HEK293 (cell line): ENCODE results near the gene MLKL.

Source experiments
- CTCF ChIA-PET: fragments of 350-600 bp; formaldehyde crosslinking; extraction: SDS; loops from one replicate; lab custom pipeline; 2021; ENCODE audit warnings: antibody characterized with exemption; lab: Yijun Ruan, JAX
- POLR2A ChIA-PET: fragments of 300-600 bp; formaldehyde crosslinking; extraction: SDS; loops from one replicate; lab custom pipeline; 2020; ENCODE audit warnings: antibody characterized with exemption, inconsistent platforms; lab: Yijun Ruan, JAX
- H3K27ac ChIP-seq: fragments of 200-500 bp; sonication (Bioruptor generic); 2 replicates; pipeline ENCODE4 v1.5.1; 2014; ENCODE audit warnings: low read depth, low read length, control low read depth, inconsistent platforms; ENCODE audit errors: extremely low read depth
- H3K36me3 ChIP-seq, 2 experiments: fragments of 200-500 bp in 1 of 2; sonication (Bioruptor generic) in 1 of 2; 1 replicate in 1 of 2; 2 replicates in 1 of 2; pipeline ENCODE4 v1.5.1; 2014 to 2017; ENCODE audit warnings: inconsistent platforms in 2 of 2, low read length in 2 of 2; ENCODE audit not compliant: control insufficient read depth in 2 of 2, insufficient read depth in 1 of 2
- H3K4me1 ChIP-seq: fragments of 200-500 bp; sonication (Bioruptor generic); 2 replicates; pipeline ENCODE4 v1.5.1; 2014; ENCODE audit warnings: mild to moderate bottlenecking, low read length, inconsistent platforms; ENCODE audit not compliant: control insufficient read depth, insufficient read depth
- H3K4me3 ChIP-seq: 2 replicates; pipeline ENCODE4 v1.5.1; 2011; ENCODE audit warnings: low read depth, mild to moderate bottlenecking, control low read depth, low read length, moderate library complexity
- H3K9me3 ChIP-seq: fragments of 200-500 bp; sonication (Bioruptor generic); 2 replicates; pipeline ENCODE4 v1.5.1; 2014; ENCODE audit warnings: low read depth, low read length, inconsistent platforms; ENCODE audit not compliant: control insufficient read depth, insufficient read depth
- INSM2 ChIP-seq: fragments of 450-650 bp; formaldehyde crosslinking; IDR thresholded peaks from 2 replicates; pipeline ENCODE4 v1.5.1; 2016; ENCODE audit warnings: missing biosample characterization, missing genetic modification characterization
- KLF10 ChIP-seq: fragments of 450-650 bp; IDR thresholded peaks from 2 replicates; pipeline ENCODE4 v1.5.1; 2018; ENCODE audit warnings: missing biosample characterization, mild to moderate bottlenecking, missing genetic modification characterization
- KLF17 ChIP-seq: fragments of 450-650 bp; formaldehyde crosslinking; IDR thresholded peaks from 2 replicates; pipeline ENCODE4 v1.5.1; 2016; ENCODE audit warnings: missing biosample characterization, missing genetic modification characterization
- OVOL3 ChIP-seq: fragments of 450-650 bp; formaldehyde crosslinking; IDR thresholded peaks from 2 replicates; pipeline ENCODE4 v1.5.1; 2016; ENCODE audit warnings: missing biosample characterization, missing genetic modification characterization
- PRDM6 ChIP-seq: fragments of 450-650 bp; formaldehyde crosslinking; IDR thresholded peaks from 2 replicates; pipeline ENCODE4 v1.5.1; 2017; ENCODE audit warnings: missing biosample characterization, missing genetic modification characterization
- ZBTB17 ChIP-seq: fragments of 450-650 bp; formaldehyde crosslinking; IDR thresholded peaks from 2 replicates; pipeline ENCODE4 v1.5.1; 2016; ENCODE audit warnings: missing biosample characterization, missing genetic modification characterization
- ZBTB21 ChIP-seq: fragments of 450-650 bp; formaldehyde crosslinking; IDR thresholded peaks from 2 replicates; pipeline ENCODE4 v1.5.1; 2017; ENCODE audit warnings: missing biosample characterization, missing genetic modification characterization
- ZFP3 ChIP-seq: fragments of 450-650 bp; formaldehyde crosslinking; IDR thresholded peaks from 2 replicates; pipeline ENCODE4 v1.5.1; 2016; ENCODE audit warnings: low read depth, missing biosample characterization, missing genetic modification characterization
- ZFP69B ChIP-seq: fragments of 450-650 bp; formaldehyde crosslinking; IDR thresholded peaks from 2 replicates; pipeline ENCODE4 v1.5.1; 2016; ENCODE audit warnings: missing biosample characterization, missing genetic modification characterization
- ZNF155 ChIP-seq: fragments of 450-650 bp; formaldehyde crosslinking; IDR thresholded peaks from 2 replicates; pipeline ENCODE4 v1.5.1; 2016; ENCODE audit warnings: missing biosample characterization, missing genetic modification characterization
- ZNF280C ChIP-seq: fragments of 450-650 bp; formaldehyde crosslinking; IDR thresholded peaks from 2 replicates; pipeline ENCODE4 v1.5.1; 2016; ENCODE audit warnings: missing biosample characterization, missing genetic modification characterization
- ZNF335 ChIP-seq: fragments of 450-650 bp; formaldehyde crosslinking; conservative IDR thresholded peaks from 2 replicates; pipeline ENCODE4 v1.5.1; 2016; ENCODE audit warnings: missing biosample characterization, missing genetic modification characterization
- ZNF394 ChIP-seq: fragments of 450-650 bp; formaldehyde crosslinking; IDR thresholded peaks from 2 replicates; pipeline ENCODE4 v1.5.1; 2016; ENCODE audit warnings: missing biosample characterization, missing genetic modification characterization, mild to moderate bottlenecking, moderate library complexity, borderline replicate concordance
- ZNF449 ChIP-seq: fragments of 450-650 bp; formaldehyde crosslinking; IDR thresholded peaks from 2 replicates; pipeline ENCODE4 v1.5.1; 2017; ENCODE audit warnings: missing biosample characterization, mild to moderate bottlenecking, missing genetic modification characterization, moderate library complexity
- ZNF530 ChIP-seq: fragments of 450-650 bp; formaldehyde crosslinking; IDR thresholded peaks from 2 replicates; pipeline ENCODE4 v1.5.1; 2016; ENCODE audit warnings: low read depth, missing biosample characterization, missing genetic modification characterization
- ZNF560 ChIP-seq: fragments of 450-650 bp; formaldehyde crosslinking; IDR thresholded peaks from 2 replicates; pipeline ENCODE4 v1.5.1; 2017; ENCODE audit warnings: missing biosample characterization, missing genetic modification characterization, borderline replicate concordance
- ZNF626 ChIP-seq: fragments of 450-650 bp; sonication (Bioruptor Pico); formaldehyde crosslinking; IDR thresholded peaks from 2 replicates; pipeline ENCODE4 v1.5.1; 2018; ENCODE audit warnings: missing biosample characterization, missing genetic modification characterization, inconsistent platforms
- ZNF660 ChIP-seq: fragments of 450-650 bp; IDR thresholded peaks from 2 replicates; pipeline ENCODE4 v1.5.1; 2018; ENCODE audit warnings: missing biosample characterization, mild to moderate bottlenecking, missing genetic modification characterization
- ZNF692 ChIP-seq: fragments of 450-650 bp; formaldehyde crosslinking; IDR thresholded peaks from 2 replicates; pipeline ENCODE4 v1.5.1; 2016; ENCODE audit warnings: missing biosample characterization, missing genetic modification characterization
- ZSCAN18 ChIP-seq: fragments of 450-650 bp; formaldehyde crosslinking; IDR thresholded peaks from 2 replicates; pipeline ENCODE4 v1.5.1; 2016; ENCODE audit warnings: missing biosample characterization, missing genetic modification characterization

The MLKL gene

GRCh38 chr16:74713876-74714275 is 13.2 kb upstream of the MLKL start (continued):
- TF ChIP-seq ZSCAN18 (tag by site-specific recombination) (no peak), ZBTB21 (tag by site-specific recombination) (no peak), ZNF155 (tag by site-specific recombination) (no peak), ZNF530 (no peak)

- no peak overlapping the region for H3K27ac ChIP-seq
- CTCF ChIA-PET: interaction anchor here (0.7 to 4.8 kb wide), 6 partner anchors 11 to 149 kb away, joined by 3 to 94 read pairs (median 8); no protein-coding TSS in a partner anchor
- H3K4me1 ChIP-seq: no peaks in the 10 kb centered on the region
- H3K4me3 ChIP-seq: no peak overlapping the region
- POLR2A ChIA-PET: no interaction called here
- no peaks in the 10 kb centered on the region for H3K9me3 ChIP-seq
- H3K36me3 ChIP-seq: no peaks in the 10 kb centered on the region
- 0 out of 2 replicates have a peak, but pooled peaks have one; percentile 23 for TF ChIP-seq ZNF335 (tag by site-specific recombination)
- no peak for TF ChIP-seq ZBTB17 (tag by site-specific recombination)
These were observed 12.7 kb upstream of the MLKL start for GRCh38 chr16:74713325-74713724.

GRCh38 chr16:74711938-74712337 is 11.3 kb upstream of the MLKL start:
- Histone ChIP-seq H3K27ac (no peak overlapping the region), H3K9me3 (no peaks in the 10 kb centered on the region), H3K4me1 (no peaks in the 10 kb centered on the region), H3K4me3 (no peak overlapping the region), H3K36me3 (no peaks in the 10 kb centered on the region)
- CTCF ChIA-PET: interaction anchor here (1.4 to 4.8 kb wide), 6 partner anchors 12 to 153 kb away, joined by 4 to 94 read pairs (median 11); partner anchors contain the start of gene FA2H
- POLR2A ChIA-PET: no interaction called here
- TF ChIP-seq INSM2 (tag by site-specific recombination): no peak
- TF ChIP-seq ZNF660: no peak
- TF ChIP-seq ZNF626 (tag by site-specific recombination): no peak
- no peak for TF ChIP-seq ZNF692 (tag by site-specific recombination)
- TF ChIP-seq ZNF449 (tag by site-specific recombination): no peak
- TF ChIP-seq ZNF560 (tag by site-specific recombination): no peak
- TF ChIP-seq PRDM6 (tag by site-specific recombination): no peak
- no peak for TF ChIP-seq ZFP3
- TF ChIP-seq ZNF530: no peak
- TF ChIP-seq ZNF394 (tag by site-specific recombination): no peak
- TF ChIP-seq ZNF280C (tag by site-specific recombination): no peak
- TF ChIP-seq ZFP69B (tag by site-specific recombination): no peak
- no peak for TF ChIP-seq OVOL3 (tag by site-specific recombination)
- TF ChIP-seq KLF17 (tag by site-specific recombination): no peak
- TF ChIP-seq KLF10: no peak
